PFSK-1 (cell line): Measurements from ENCODE around the gene PDAP1. TPM values are rescaled to one million over a fixed set of nuclear protein-coding genes. Genes with fewer than 3 reads are reported as not detected.
A peak's percentile ranks its signal among the peaks of the same experiment; 100 is the strongest.

Source experiments
- FOXP2 ChIP-seq: optimal IDR thresholded peaks from 2 replicates; pipeline ENCODE3; 2011; ENCODE audit warnings: borderline replicate concordance, control low read depth, inconsistent platforms; ENCODE audit not compliant: insufficient read depth; ENCODE audit errors: extremely low read length, extremely low read depth
- POLR2AphosphoS5 ChIP-seq: IDR thresholded peaks from 2 replicates; pipeline ENCODE4 v1.6.1; 2012; ENCODE audit warnings: low read depth, mild to moderate bottlenecking, control low read depth, low read length, moderate library complexity
- REST ChIP-seq, 2 experiments: IDR thresholded peaks; 2 replicates each; pipeline versions ENCODE4 v1.6.1 to v1.8.0; 2011 to 2012; ENCODE audit warnings: low read depth in 2 of 2, low read length in 2 of 2, control low read depth in 1 of 2, inconsistent platforms in 1 of 2, mild to moderate bottlenecking in 1 of 2, moderate library complexity in 1 of 2; ENCODE audit not compliant: insufficient read depth in 1 of 2
- SIN3A ChIP-seq: IDR thresholded peaks from 2 replicates; pipeline ENCODE4 v1.6.1; 2012; ENCODE audit warnings: mild to moderate bottlenecking, low read length, moderate library complexity, borderline replicate concordance; ENCODE audit not compliant: insufficient read depth
- TAF1 ChIP-seq: IDR thresholded peaks from 2 replicates; pipeline ENCODE4 v1.6.1; 2012; ENCODE audit warnings: low read length, control low read depth, borderline replicate concordance; ENCODE audit not compliant: insufficient read depth
- polyA plus RNA-seq: library from polyadenylated mRNA; unstranded; fragments of >200 nt; gene quantifications from one replicate; pipeline ENCODE4 v1.2.1, GENCODE V29; 2012; ENCODE audit warnings: low read depth, missing spikeins; ENCODE audit not compliant: insufficient read length

Gene PDAP1, protein sequence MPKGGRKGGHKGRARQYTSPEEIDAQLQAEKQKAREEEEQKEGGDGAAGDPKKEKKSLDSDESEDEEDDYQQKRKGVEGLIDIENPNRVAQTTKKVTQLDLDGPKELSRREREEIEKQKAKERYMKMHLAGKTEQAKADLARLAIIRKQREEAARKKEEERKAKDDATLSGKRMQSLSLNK
- 373 TPM for polyA plus RNA-seq

GRCh38 chr7:99408379-99409191 lies at the start of gene PDAP1, which contains the start of gene BUD31:
TSS of gene PDAP1 (minus strand) at chr7:99408597. CDS start at chr7:99408548, 49 bp downstream.
TSS of gene BUD31 (plus strand) at chr7:99408969. CDS start at chr7:99411093, 2,124 bp downstream.
- TF ChIP-seq REST (IDR thresholded peaks at IDR 0.05; ENCODE audit: insufficient read depth in 1 of 2, low read depth in 2 of 2, low read length in 2 of 2), result 0 out of 4 replicates have a peak, but pooled peaks of 1 of the 2 experiments have one; percentile 31
- peak; percentile 38; the same call in 1 of the 2 replicates for TF ChIP-seq POLR2AphosphoS5
- peak; percentile 76 for TF ChIP-seq FOXP2
- TF ChIP-seq SIN3A, result 0 out of 2 replicates have a peak, but pooled peaks have one; percentile 21
- peak; percentile 55; the same call in 1 of the 2 replicates for TF ChIP-seq TAF1

- TF ChIP-seq POLR2AphosphoS5, result no peak
- no peak for TF ChIP-seq SIN3A
- no peak for TF ChIP-seq FOXP2
- TF ChIP-seq TAF1, result no peak
- no peak for TF ChIP-seq REST (IDR thresholded peaks at IDR 0.05; ENCODE audit: insufficient read depth in 1 of 2, low read depth in 2 of 2, low read length in 2 of 2)
These were observed 49.5 kb upstream of the PDAP1 start for GRCh38 chr7:99457650-99458493.

DNA sequence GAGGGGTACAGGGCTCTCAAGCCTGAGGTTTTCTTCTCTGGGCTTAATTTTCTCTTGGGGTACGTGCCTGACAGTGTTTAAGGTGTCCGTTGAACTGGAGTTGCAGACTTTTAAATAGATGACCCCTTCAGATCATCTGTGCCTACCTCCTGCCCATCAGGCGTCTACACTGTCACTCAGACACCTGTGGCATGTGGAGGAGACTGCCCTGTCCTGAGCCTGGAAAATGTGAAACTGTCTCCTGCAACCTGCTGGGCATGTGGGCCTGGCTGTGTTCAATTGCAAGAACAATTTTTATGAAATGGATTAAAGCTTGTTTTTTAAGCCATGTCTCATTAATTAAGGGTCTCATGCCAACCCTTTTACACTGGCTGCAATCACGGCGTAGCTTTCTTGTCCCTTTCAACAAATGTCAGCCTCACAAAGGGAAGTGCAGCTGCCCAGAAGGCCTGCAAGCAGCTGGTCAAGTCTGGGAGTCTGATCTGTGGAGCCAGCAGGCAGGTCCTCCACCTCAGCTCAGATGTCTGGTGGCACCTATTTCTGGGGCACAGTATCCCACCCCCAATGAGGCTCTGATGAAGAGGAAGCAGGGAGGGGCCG lies 48.8 kb upstream of the PDAP1 start:
- TF ChIP-seq REST (IDR thresholded peaks at IDR 0.05; ENCODE audit: insufficient read depth in 1 of 2, low read depth in 2 of 2, low read length in 2 of 2) (no peak), SIN3A (no peak), FOXP2 (no peak), TAF1 (no peak), POLR2AphosphoS5 (no peak)

- no peak; the same call in 1 of the 2 replicates for TF ChIP-seq POLR2AphosphoS5
- no peak for TF ChIP-seq REST (IDR thresholded peaks at IDR 0.05; ENCODE audit: insufficient read depth in 1 of 2, low read depth in 2 of 2, low read length in 2 of 2)
- TF ChIP-seq SIN3A, result no peak
- TF ChIP-seq TAF1, result no peak
These were observed 47.9 kb upstream of the PDAP1 start for GRCh38 chr7:99456288-99456687.
